Keratinocyte (primary cell): ENCODE results near the gene DNAJC24.
A peak's percentile ranks its signal among the peaks of the same experiment; 100 is the strongest.

Experiments
- EZH2 ChIP-seq: IDR thresholded peaks from one replicate; pipeline ENCODE4 v1.6.1; 2012; ENCODE audit warnings: inconsistent platforms, mild to moderate bottlenecking, low read length, moderate library complexity
- TF ChIP-seq, protein P1 (sequence below), 3 experiments: IDR thresholded peaks in 1 of 3; conservative IDR thresholded peaks in 1 of 3; optimal IDR thresholded peaks in 1 of 3; 2 replicates in 2 of 3; 3 replicates in 1 of 3; pipeline versions ENCODE3 to v1.5.1; 2011; ENCODE audit warnings: low read length in 3 of 3, mild to moderate bottlenecking in 3 of 3, moderate library complexity in 2 of 3, control low read depth in 1 of 3, inconsistent platforms in 1 of 3; ENCODE audit not compliant: insufficient read depth in 2 of 3; ENCODE audit errors: extremely low read depth in 1 of 3

DNA sequence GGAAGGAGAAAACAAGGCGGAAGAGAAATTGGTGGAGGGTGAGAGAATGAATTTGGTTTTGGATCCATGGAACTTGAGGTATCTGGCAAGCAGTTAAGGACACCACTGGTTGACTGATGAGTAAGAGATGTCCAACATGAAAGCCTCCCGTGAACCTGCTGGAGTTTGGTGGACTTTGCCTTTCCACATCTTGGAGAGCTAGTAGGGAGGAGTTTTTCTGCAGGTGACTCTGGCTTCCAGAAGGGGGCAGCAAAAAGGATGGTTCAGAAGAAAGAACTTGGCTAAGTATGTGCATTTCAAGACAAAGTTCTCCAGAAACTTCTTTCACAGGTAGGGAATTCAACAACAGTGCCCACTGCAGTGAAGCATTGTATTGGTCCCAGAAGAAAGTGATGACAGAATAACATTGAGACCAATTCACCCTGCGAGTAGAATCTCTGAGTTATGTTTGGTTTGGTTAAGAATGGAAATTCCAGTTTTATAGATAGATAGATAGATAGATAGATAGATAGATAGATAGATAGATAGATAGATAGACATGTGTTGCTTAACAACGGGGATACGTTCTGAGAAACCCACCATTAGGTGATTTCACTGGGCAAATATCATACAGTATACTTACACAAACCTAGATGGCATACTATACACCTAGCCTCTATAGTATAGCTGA, 28.6 kb upstream of the DNAJC24 start:
- TF ChIP-seq, protein P1, sequence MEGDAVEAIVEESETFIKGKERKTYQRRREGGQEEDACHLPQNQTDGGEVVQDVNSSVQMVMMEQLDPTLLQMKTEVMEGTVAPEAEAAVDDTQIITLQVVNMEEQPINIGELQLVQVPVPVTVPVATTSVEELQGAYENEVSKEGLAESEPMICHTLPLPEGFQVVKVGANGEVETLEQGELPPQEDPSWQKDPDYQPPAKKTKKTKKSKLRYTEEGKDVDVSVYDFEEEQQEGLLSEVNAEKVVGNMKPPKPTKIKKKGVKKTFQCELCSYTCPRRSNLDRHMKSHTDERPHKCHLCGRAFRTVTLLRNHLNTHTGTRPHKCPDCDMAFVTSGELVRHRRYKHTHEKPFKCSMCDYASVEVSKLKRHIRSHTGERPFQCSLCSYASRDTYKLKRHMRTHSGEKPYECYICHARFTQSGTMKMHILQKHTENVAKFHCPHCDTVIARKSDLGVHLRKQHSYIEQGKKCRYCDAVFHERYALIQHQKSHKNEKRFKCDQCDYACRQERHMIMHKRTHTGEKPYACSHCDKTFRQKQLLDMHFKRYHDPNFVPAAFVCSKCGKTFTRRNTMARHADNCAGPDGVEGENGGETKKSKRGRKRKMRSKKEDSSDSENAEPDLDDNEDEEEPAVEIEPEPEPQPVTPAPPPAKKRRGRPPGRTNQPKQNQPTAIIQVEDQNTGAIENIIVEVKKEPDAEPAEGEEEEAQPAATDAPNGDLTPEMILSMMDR (optimal IDR thresholded peaks at IDR 0.05 in 1 of 3, IDR thresholded peaks at IDR 0.05 in 1 of 3, conservative IDR thresholded peaks at IDR 0.05 in 1 of 3; ENCODE audit: extremely low read depth in 1 of 3, insufficient read depth in 2 of 3, low read length in 3 of 3) = peak; percentile 58 to 77 (median 67)
- no peak for TF ChIP-seq EZH2
